SK-N-MC (cell line): ENCODE data around the gene UBXN11.

Source experiments
- EZH2 ChIP-seq: fragments of 200-600 bp; sonication (generic); IDR thresholded peaks from one replicate; pipeline ENCODE4 v1.6.1; 2017; ENCODE audit warnings: antibody characterized with exemption
- FOXP2 ChIP-seq: optimal IDR thresholded peaks from 2 replicates; pipeline ENCODE3; 2011; ENCODE audit warnings: mild to moderate bottlenecking, moderate library complexity; ENCODE audit not compliant: insufficient read depth; ENCODE audit errors: extremely low read length, control extremely low read depth
- POLR2AphosphoS5 ChIP-seq: IDR thresholded peaks from 2 replicates; pipeline ENCODE4 v1.6.1; 2012; ENCODE audit warnings: mild to moderate bottlenecking, low read depth, low read length, borderline replicate concordance

DNA sequence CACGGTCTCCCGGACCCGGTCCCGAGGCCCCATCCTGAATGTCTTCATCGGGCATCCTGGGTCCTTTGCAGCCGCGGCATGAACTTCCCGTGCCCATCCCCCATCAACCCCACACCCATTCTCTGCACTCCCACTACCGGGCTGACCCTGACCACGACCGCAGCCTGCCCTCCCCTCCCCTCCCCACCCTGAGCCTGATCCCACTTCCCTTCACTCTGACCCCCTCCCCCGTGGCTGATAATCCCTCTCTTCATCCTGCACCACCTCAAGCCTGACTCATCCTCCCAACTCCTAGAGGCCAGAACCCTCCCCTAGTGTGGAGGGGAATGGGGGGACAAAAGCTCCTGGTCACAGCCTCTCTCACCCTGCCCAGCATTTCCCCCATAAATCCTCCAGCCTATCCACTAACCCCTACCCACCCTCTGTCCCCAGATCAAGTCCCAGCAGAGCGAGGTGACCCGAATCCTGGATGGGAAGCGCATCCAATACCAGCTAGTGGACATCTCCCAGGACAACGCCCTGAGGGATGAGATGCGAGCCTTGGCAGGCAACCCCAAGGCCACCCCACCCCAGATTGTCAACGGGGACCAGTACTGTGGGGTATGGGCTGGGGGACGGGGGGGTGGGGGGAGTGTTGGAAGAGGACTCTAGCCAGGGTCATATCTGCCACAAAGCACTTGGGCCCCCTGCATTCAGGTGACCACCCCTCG lies 25.9 kb downstream of the UBXN11 start:
- no peak for TF ChIP-seq EZH2
- no peak for TF ChIP-seq POLR2AphosphoS5
- TF ChIP-seq FOXP2: no peak
